Measurements from ENCODE around the gene ATAD3B.

- TF ChIP-seq CTCF (IDR thresholded peaks at IDR 0.05) (no peak), POLR2A (IDR thresholded peaks at IDR 0.05) (no peak)
These were observed 36.8 kb upstream of the ATAD3B start for GRCh38 chr1:1434824-1435105.
